SK-N-SH (cell line): Measurements from ENCODE around the gene GRK3.

Source experiments
- CTCF ChIP-seq: fragments of 200-600 bp; sonication (generic); IDR thresholded peaks from 2 replicates; pipeline ENCODE4 v1.6.1; 2017; ENCODE audit warnings: antibody characterized with exemption, mild to moderate bottlenecking, moderate library complexity
- EP300 ChIP-seq, 2 experiments: IDR thresholded peaks; 2 replicates each; pipeline versions ENCODE4 v1.4.0 to v1.6.1; 2012; ENCODE audit warnings: borderline replicate concordance in 1 of 2, low read depth in 1 of 2, low read length in 1 of 2
- EZH2phosphoT487 ChIP-seq: fragments of 200-600 bp; sonication (generic); IDR thresholded peaks from 2 replicates; pipeline ENCODE4 v1.6.1; 2017; ENCODE audit warnings: low read depth, mixed run types, mild to moderate bottlenecking, antibody characterized with exemption, moderate library complexity, borderline replicate concordance
- MAX ChIP-seq: IDR thresholded peaks from 2 replicates; pipeline ENCODE4 v1.4.0; 2012; ENCODE audit warnings: low read depth
- SIN3A ChIP-seq: IDR thresholded peaks from 2 replicates; pipeline ENCODE4 v1.6.1; 2012; ENCODE audit warnings: low read depth, mild to moderate bottlenecking, low read length, moderate library complexity, borderline replicate concordance
- TCF12 ChIP-seq: IDR thresholded peaks from 2 replicates; pipeline ENCODE4 v1.4.0; 2012
- ZBTB33 ChIP-seq: IDR thresholded peaks from 2 replicates; pipeline ENCODE4 v1.4.0; 2012; ENCODE audit warnings: low read depth, borderline replicate concordance

GRCh38 chr22:25636323-25636722 is 71.8 kb downstream of the GRK3 start:
- TF ChIP-seq EZH2phosphoT487 = no peak
- no peak for TF ChIP-seq ZBTB33
- TF ChIP-seq CTCF = no peak
- no peak for TF ChIP-seq EP300 (IDR thresholded peaks at IDR 0.05; ENCODE audit: borderline replicate concordance in 1 of 2, low read depth in 1 of 2, low read length in 1 of 2)
- TF ChIP-seq MAX = no peak
- TF ChIP-seq SIN3A = no peak
- no peak for TF ChIP-seq TCF12
